ENCODE data around the gene CT45A8. TPM values are rescaled to one million over a fixed set of nuclear protein-coding genes. Genes with fewer than 3 reads are reported as not detected.

CT45A8 gene
- total RNA-seq, 2 experiments from 2014 or later, result not detected

Other genes with a start within 250 kb of the CT45A8 start
- not detected for gene CT45A1, start 140.9 kb downstream of the CT45A8 start, total RNA-seq
- gene CT45A3, start 86.3 kb downstream of the CT45A8 start, total RNA-seq, result not detected
- gene CT45A5, start 69.0 kb downstream of the CT45A8 start, total RNA-seq, result not detected
- gene CT45A6, start 51.8 kb downstream of the CT45A8 start, total RNA-seq, result not detected
- not detected for gene CT45A2, start 34.5 kb downstream of the CT45A8 start, total RNA-seq
- not detected for gene CT45A7, start 17.3 kb downstream of the CT45A8 start, total RNA-seq
- gene CT45A9, start 17.3 kb upstream of the CT45A8 start, total RNA-seq, result not detected
- not detected for gene CT45A10, start 38.9 kb upstream of the CT45A8 start, total RNA-seq
- gene SAGE1, start 39.2 kb upstream of the CT45A8 start, total RNA-seq, result not detected
- gene MMGT1, start 119.5 kb upstream of the CT45A8 start, total RNA-seq, result 10 to 100 TPM; 35.0 to 35.6 TPM
- 10 to 100 TPM; 15.9 to 18.7 TPM for gene SLC9A6, start 130.9 kb upstream of the CT45A8 start, total RNA-seq